ENCODE results near the gene TRAK1.
"Not testable (repeated sequence)": the region's sequence is repeated elsewhere in the genome, so short reads cannot be mapped to it uniquely, and the experiment has no call there.

GRCh38 chr3:42048526-42048925 is 42.6 kb upstream of the TRAK1 start:
- TF ChIP-seq, protein P1, sequence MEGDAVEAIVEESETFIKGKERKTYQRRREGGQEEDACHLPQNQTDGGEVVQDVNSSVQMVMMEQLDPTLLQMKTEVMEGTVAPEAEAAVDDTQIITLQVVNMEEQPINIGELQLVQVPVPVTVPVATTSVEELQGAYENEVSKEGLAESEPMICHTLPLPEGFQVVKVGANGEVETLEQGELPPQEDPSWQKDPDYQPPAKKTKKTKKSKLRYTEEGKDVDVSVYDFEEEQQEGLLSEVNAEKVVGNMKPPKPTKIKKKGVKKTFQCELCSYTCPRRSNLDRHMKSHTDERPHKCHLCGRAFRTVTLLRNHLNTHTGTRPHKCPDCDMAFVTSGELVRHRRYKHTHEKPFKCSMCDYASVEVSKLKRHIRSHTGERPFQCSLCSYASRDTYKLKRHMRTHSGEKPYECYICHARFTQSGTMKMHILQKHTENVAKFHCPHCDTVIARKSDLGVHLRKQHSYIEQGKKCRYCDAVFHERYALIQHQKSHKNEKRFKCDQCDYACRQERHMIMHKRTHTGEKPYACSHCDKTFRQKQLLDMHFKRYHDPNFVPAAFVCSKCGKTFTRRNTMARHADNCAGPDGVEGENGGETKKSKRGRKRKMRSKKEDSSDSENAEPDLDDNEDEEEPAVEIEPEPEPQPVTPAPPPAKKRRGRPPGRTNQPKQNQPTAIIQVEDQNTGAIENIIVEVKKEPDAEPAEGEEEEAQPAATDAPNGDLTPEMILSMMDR (conservative IDR thresholded peaks at IDR 0.05; ENCODE audit: low read depth, low read length), result not testable (repeated sequence)
- not testable (repeated sequence) for TF ChIP-seq MXI1 (IDR thresholded peaks at IDR 0.05; ENCODE audit: borderline replicate concordance, low read depth, low read length); SMC3 (IDR thresholded peaks at IDR 0.05; ENCODE audit: low read depth, low read length); POLR2A (IDR thresholded peaks at IDR 0.05; ENCODE audit: low read depth, low read length); RFX5 (IDR thresholded peaks at IDR 0.05; ENCODE audit: low read depth, low read length); RAD21 (IDR thresholded peaks at IDR 0.05; ENCODE audit: low read length); FOS (IDR thresholded peaks at IDR 0.05; ENCODE audit: low read depth, low read length); NFE2L2 (IDR thresholded peaks at IDR 0.05; ENCODE audit: low read depth, low read length); MAZ (IDR thresholded peaks at IDR 0.05; ENCODE audit: borderline replicate concordance, low read depth, low read length); BHLHE40 (IDR thresholded peaks at IDR 0.05; ENCODE audit: low read depth, low read length); MAFK (IDR thresholded peaks at IDR 0.05; ENCODE audit: low read depth, low read length); CEBPB (IDR thresholded peaks at IDR 0.05; ENCODE audit: low read depth, low read length)
- TF ChIP-seq, protein P2, sequence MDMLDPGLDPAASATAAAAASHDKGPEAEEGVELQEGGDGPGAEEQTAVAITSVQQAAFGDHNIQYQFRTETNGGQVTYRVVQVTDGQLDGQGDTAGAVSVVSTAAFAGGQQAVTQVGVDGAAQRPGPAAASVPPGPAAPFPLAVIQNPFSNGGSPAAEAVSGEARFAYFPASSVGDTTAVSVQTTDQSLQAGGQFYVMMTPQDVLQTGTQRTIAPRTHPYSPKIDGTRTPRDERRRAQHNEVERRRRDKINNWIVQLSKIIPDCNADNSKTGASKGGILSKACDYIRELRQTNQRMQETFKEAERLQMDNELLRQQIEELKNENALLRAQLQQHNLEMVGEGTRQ (IDR thresholded peaks at IDR 0.05; ENCODE audit: low read depth, low read length), result not testable (repeated sequence)
- TF ChIP-seq, protein P3, sequence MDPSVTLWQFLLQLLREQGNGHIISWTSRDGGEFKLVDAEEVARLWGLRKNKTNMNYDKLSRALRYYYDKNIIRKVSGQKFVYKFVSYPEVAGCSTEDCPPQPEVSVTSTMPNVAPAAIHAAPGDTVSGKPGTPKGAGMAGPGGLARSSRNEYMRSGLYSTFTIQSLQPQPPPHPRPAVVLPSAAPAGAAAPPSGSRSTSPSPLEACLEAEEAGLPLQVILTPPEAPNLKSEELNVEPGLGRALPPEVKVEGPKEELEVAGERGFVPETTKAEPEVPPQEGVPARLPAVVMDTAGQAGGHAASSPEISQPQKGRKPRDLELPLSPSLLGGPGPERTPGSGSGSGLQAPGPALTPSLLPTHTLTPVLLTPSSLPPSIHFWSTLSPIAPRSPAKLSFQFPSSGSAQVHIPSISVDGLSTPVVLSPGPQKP (IDR thresholded peaks at IDR 0.05; ENCODE audit: borderline replicate concordance, low read depth, low read length), result not testable (repeated sequence)
